Natural killer cell (primary cell): Measurements from ENCODE around the gene C1orf159. TPM values are rescaled to one million over a fixed set of nuclear protein-coding genes. Genes with fewer than 3 reads are reported as not detected.
A peak's percentile ranks its signal among the peaks of the same experiment; 100 is the strongest.

Source experiments
- ATAC-seq, 3 donors: fragments of 150-1000 bp in 2 of 3; fragments of 200-7000 bp in 1 of 3; cut with Tn5 transposase; 1 replicate in 1 of 3; 2 replicates in 2 of 3; pipeline ENCODE4 v1.10.0; 2021; ENCODE audit warnings: mild to moderate bottlenecking in 2 of 3, moderate library complexity in 2 of 3
- DNase-seq, 2 donors: peaks; one replicate each; pipeline versions ENCODE4 v3.0.0 to v3.0.0-alpha.2; 2013 to 2021; ENCODE audit warnings: mixed read lengths in 1 of 2
- H3K27ac ChIP-seq: one replicate; pipeline ENCODE4 v1.5.1; 2013; ENCODE audit warnings: mild to moderate bottlenecking, low read length
- H3K27me3 ChIP-seq: one replicate; pipeline ENCODE4 v1.6.1; 2013; ENCODE audit warnings: low read length; ENCODE audit not compliant: control insufficient read depth, insufficient read depth
- H3K36me3 ChIP-seq: one replicate; pipeline ENCODE4 v1.6.1; 2013; ENCODE audit warnings: low read length; ENCODE audit not compliant: control insufficient read depth, insufficient read depth
- H3K4me1 ChIP-seq: one replicate; pipeline ENCODE4 v1.6.1; 2013; ENCODE audit warnings: low read length; ENCODE audit not compliant: control insufficient read depth, insufficient read depth
- H3K4me3 ChIP-seq: one replicate; pipeline ENCODE4 v1.5.1; 2013; ENCODE audit warnings: low read length
- H3K9me3 ChIP-seq: one replicate; pipeline ENCODE4 v1.6.1; 2013; ENCODE audit warnings: low read length; ENCODE audit not compliant: control insufficient read depth, insufficient read depth
- H3K27ac Mint-ChIP-seq, 2 donors: one replicate each; pipeline ENCODE4 v1.8.0; 2022; ENCODE audit warnings: mild to moderate bottlenecking in 2 of 2, mixed read lengths in 2 of 2, moderate library complexity in 1 of 2
- H3K27me3 Mint-ChIP-seq, 2 donors: one replicate each; pipeline ENCODE4 v1.8.0; 2022; ENCODE audit warnings: low read depth in 2 of 2, mixed read lengths in 2 of 2
- H3K36me3 Mint-ChIP-seq: one replicate; pipeline ENCODE4 v1.8.0; 2022; ENCODE audit warnings: mixed read lengths
- H3K4me1 Mint-ChIP-seq, 2 donors: one replicate each; pipeline ENCODE4 v1.8.0; 2022; ENCODE audit warnings: mixed read lengths in 2 of 2
- H3K4me3 Mint-ChIP-seq: one replicate; pipeline ENCODE4 v1.8.0; 2022; ENCODE audit warnings: mild to moderate bottlenecking, moderate library complexity, mixed read lengths
- H3K9me3 Mint-ChIP-seq, 2 donors: one replicate each; pipeline ENCODE4 v1.8.0; 2022; ENCODE audit warnings: mixed read lengths in 2 of 2
- WGBS: methylation state at CpG from one replicate; pipeline ENCODE4 v1.1.7; 2013; ENCODE audit warnings: missing lambda C conversion rate; ENCODE audit not compliant: insufficient coverage; 5-methylcytosine and 5-hydroxymethylcytosine counted together
- intact Hi-C: fragments of 100-400 bp; cut with micrococcal nuclease; formaldehyde crosslinking; loops from one replicate; pipeline ENCODE4 v1.14.2; 2022
- total RNA-seq, 4 donors: library from RNA; stranded (reverse); fragments of 120-200 nt in 1 of 4; gene quantifications; one replicate each; pipeline versions ENCODE4 v1.2.3 to v1.2.4, GENCODE V29; 2013 to 2022
- TF ChIP-seq, protein P1 (sequence below): fragments of 200-600 bp; IDR thresholded peaks from one replicate; pipeline ENCODE4 v1.8.0; 2022; ENCODE audit warnings: antibody characterized with exemption

The C1orf159 gene
- total RNA-seq, 3 donors from 2014 or later (not counting 1 experiment from before 2014, with no cell fraction given) = 19.6 to 25.1 (median 21.5) TPM

DNA sequence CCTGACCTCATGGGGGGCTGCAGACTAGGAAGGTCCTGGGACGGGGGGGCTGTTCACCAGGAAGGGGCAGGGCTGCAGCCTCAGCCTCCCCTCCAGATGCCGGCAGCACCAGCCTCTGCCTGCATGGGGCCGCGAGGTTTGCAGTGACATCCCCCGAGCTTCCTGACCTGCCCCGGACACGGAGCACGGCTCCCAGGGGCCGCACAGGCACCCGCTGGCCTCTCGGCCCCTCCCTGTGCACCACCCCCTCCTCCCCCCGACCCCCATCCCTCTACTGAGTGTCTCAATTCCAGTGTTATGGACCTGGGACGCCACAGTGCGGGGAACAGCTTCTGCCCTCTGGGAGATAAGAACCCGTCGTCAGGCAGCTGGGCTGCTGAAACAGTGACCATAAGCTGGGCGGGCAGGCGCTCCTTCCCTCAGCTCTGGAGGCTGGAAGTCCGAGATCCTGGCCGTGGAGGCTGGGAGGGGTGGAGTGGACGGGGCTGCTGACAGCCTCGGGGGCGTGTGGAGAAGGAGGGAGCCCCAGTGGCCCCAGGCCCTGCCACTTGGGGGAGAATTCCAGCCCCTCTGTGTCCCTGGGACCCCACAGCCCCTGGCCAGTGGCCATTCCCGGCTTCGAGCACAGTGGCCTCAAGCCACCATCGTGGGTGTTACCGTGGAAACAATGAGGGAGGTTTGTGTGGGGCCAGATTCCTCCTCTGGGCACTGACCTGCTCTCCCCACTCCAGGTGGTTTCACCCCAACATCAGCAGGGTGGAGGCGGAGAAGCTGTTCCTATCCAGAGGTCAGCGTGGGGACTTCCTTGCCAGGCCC lies 53.3 kb downstream of the C1orf159 start:
- Mint-ChIP-seq H3K4me1 (peaks cover 0 to 18% of the 10 kb centered on the region in 2 donors), H3K9me3 (no peaks in the 10 kb centered on the region), H3K36me3 (no peaks in the 10 kb centered on the region), H3K27me3 (peaks cover 7 to 31% of the 10 kb centered on the region in 2 donors), H3K4me3 (no peak overlapping the region), H3K27ac (peak overlapping the region in 1 of 2 donors; percentile 73)
- Histone ChIP-seq H3K27me3 (peaks cover 47% of the 10 kb centered on the region), H3K9me3 (no peaks in the 10 kb centered on the region), H3K36me3 (no peaks in the 10 kb centered on the region), H3K4me1 (peaks cover 31% of the 10 kb centered on the region), H3K27ac (no peak overlapping the region), H3K4me3 (no peak overlapping the region)
- no peak for DNase-seq
- 34% methylated on average over 29 of the region's 29 CpGs for WGBS
- TF ChIP-seq, protein P1, sequence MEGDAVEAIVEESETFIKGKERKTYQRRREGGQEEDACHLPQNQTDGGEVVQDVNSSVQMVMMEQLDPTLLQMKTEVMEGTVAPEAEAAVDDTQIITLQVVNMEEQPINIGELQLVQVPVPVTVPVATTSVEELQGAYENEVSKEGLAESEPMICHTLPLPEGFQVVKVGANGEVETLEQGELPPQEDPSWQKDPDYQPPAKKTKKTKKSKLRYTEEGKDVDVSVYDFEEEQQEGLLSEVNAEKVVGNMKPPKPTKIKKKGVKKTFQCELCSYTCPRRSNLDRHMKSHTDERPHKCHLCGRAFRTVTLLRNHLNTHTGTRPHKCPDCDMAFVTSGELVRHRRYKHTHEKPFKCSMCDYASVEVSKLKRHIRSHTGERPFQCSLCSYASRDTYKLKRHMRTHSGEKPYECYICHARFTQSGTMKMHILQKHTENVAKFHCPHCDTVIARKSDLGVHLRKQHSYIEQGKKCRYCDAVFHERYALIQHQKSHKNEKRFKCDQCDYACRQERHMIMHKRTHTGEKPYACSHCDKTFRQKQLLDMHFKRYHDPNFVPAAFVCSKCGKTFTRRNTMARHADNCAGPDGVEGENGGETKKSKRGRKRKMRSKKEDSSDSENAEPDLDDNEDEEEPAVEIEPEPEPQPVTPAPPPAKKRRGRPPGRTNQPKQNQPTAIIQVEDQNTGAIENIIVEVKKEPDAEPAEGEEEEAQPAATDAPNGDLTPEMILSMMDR = no peak
- no peak for ATAC-seq
- intact Hi-C loops = loop anchor here (1.0 kb wide), 1 partner anchor 78 kb away; no protein-coding TSS in a partner anchor

DNA sequence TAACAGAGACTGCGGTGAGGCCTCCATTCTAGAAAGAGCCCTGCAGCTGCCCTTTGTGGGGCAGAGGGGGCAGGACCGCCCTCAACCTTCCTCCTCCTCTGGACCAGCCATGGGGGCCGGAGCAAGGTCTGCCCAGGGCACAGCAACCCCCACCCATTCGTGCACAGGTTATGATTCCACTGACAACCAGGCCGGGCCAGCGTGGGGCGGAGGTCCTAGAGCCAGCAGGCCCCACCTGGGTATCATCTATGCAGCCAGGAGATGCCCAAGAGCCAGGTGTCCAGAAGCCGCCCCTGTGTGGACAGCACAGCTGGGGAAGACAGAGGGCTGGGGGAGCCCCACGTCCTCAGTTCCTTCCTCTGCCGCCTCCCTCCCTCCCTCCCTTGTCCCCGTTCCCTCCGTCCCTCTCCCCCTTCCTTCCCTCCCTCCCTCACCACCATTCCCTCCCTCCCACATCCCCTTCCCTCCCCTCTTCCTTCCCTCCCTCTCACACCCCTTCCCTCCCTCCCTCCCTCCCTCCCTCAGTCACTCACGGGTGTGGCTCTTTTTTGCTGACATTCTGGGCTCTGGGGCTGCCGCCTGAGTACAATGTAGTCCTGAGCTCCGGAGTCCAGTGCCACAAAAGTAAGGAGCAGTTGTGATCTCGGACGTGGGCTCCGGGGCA lies 54.1 kb downstream of the C1orf159 start:
- no peaks in the 10 kb centered on the region for H3K9me3 Mint-ChIP-seq
- no peak for ATAC-seq
- intact Hi-C loops = no loop called here
- 52% methylated on average over 16 of the region's 18 CpGs for WGBS
- peaks cover 0 to 18% of the 10 kb centered on the region in 2 donors for H3K4me1 Mint-ChIP-seq
- H3K27ac Mint-ChIP-seq = no peak overlapping the region
- Histone ChIP-seq H3K9me3 (no peaks in the 10 kb centered on the region), H3K4me1 (peaks cover 31% of the 10 kb centered on the region), H3K27ac (no peak overlapping the region), H3K27me3 (peaks cover 47% of the 10 kb centered on the region), H3K4me3 (no peak overlapping the region), H3K36me3 (no peaks in the 10 kb centered on the region)
- H3K36me3 Mint-ChIP-seq = no peaks in the 10 kb centered on the region
- no peak overlapping the region for H3K4me3 Mint-ChIP-seq
- peaks cover 7 to 33% of the 10 kb centered on the region in 2 donors for H3K27me3 Mint-ChIP-seq
- no peak for DNase-seq
- TF ChIP-seq, protein P1 = no peak

DNA sequence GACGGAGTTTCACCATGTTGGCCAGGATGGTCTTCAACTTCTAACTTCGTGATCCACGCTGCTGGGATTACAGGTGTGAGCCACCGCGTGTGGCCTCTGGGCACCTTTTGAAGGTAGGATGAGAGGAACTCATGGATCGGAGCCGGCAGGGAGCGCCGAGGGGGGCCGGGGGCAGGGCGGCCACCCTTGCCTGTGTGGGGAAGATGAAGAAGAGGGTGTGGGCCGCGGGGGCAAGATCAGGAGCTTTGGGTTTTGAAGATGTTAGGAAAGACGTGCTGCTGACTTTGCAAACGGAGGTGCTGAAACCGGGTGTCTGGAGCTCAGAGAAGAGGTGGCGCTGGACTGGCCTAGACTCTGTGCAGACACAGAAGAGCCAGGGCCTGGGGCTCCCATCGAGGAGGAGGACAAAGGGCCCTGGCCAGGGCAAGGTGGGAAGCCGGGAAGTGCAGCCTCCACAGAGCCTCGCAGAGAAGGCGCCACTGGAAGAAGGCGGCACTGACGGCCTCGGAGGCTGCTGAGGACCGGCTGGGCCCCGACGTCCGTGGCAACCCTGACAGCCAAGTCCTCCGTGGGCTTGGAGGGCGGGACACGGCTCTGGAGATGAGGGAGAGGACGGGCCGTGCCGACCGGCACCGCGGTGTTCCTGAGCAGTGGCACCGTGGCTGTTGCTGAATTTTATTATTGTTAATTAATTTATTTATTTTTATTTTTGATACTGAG lies 55.4 kb downstream of the C1orf159 start:
- 56% methylated on average over 37 of the region's 38 CpGs for WGBS
- no peaks in the 10 kb centered on the region for H3K36me3 ChIP-seq
- Mint-ChIP-seq H3K4me1 (peaks cover 0 to 18% of the 10 kb centered on the region in 2 donors), H3K4me3 (peak overlapping the region; percentile 25), H3K36me3 (no peaks in the 10 kb centered on the region), H3K9me3 (no peaks in the 10 kb centered on the region), H3K27ac (no peak overlapping the region), H3K27me3 (peaks cover 7 to 33% of the 10 kb centered on the region in 2 donors)
- DNase-seq (no peak), ATAC-seq (no peak)
- intact Hi-C loops = no loop called here
- H3K4me1 ChIP-seq = peaks cover 31% of the 10 kb centered on the region
- H3K9me3 ChIP-seq = no peaks in the 10 kb centered on the region
- peaks cover 47% of the 10 kb centered on the region for H3K27me3 ChIP-seq
- H3K27ac ChIP-seq = no peak overlapping the region
- TF ChIP-seq, protein P1 = no peak
- no peak overlapping the region for H3K4me3 ChIP-seq
